OCI-LY7 (cell line): ENCODE data around the gene GLO1. TPM values are rescaled to one million over a fixed set of nuclear protein-coding genes. Genes with fewer than 3 reads are reported as not detected.
A peak's percentile ranks its signal among the peaks of the same experiment; 100 is the strongest.

Experiments
- BruUV-seq: library from RNA; stranded (reverse); fragments of 400-500 nt; replicated peaks from 2 replicates; lab custom pipeline; 2021; lab: Mats Ljungman, UMichigan
- CTCF ChIA-PET: fragments of 300-600 bp; sonication (Branson Sonifier 250); formaldehyde crosslinking; loops from one replicate; lab custom pipeline; 2022; ENCODE audit warnings: antibody characterized with exemption; ENCODE audit not compliant: unreplicated experiment; lab: Charles Lee
- POLR2A ChIA-PET: fragments of 300-600 bp; sonication (Branson Sonifier 250); formaldehyde crosslinking; loops from one replicate; lab custom pipeline; 2022; ENCODE audit warnings: antibody characterized with exemption; lab: Charles Lee
- DNase-seq: peaks from one replicate; pipeline ENCODE4 v3.0.0-alpha.2; 2015; ENCODE audit warnings: low spot score
- H2AFZ ChIP-seq: fragments of 200-600 bp; sonication (generic), shearing (Covaris generic); 2 replicates; pipeline ENCODE4 v1.6.1; 2014; ENCODE audit warnings: mild to moderate bottlenecking, antibody characterized with exemption, low read length, moderate library complexity
- H3K27ac ChIP-seq: fragments of 200-600 bp; sonication (generic); 2 replicates; pipeline ENCODE4 v1.5.1; 2014; ENCODE audit warnings: mixed run types, low read depth, mild to moderate bottlenecking, moderate library complexity, low read length, inconsistent platforms; ENCODE audit not compliant: poor library complexity, severe bottlenecking
- H3K36me3 ChIP-seq: fragments of 200-600 bp; sonication (generic); 2 replicates; pipeline ENCODE4 v1.6.1; 2014; ENCODE audit warnings: mild to moderate bottlenecking, antibody characterized with exemption, low read length, moderate library complexity, mixed read lengths; ENCODE audit not compliant: insufficient read depth
- H3K4me1 ChIP-seq: fragments of 200-600 bp; sonication (generic); 2 replicates; pipeline ENCODE4 v1.5.1; 2014; ENCODE audit warnings: mild to moderate bottlenecking, low read length; ENCODE audit not compliant: insufficient read depth, poor library complexity, severe bottlenecking
- H3K4me2 ChIP-seq: fragments of 200-600 bp; sonication (generic); 2 replicates; pipeline ENCODE4 v1.6.1; 2014; ENCODE audit warnings: mild to moderate bottlenecking, low read length
- H3K4me3 ChIP-seq: fragments of 200-600 bp; sonication (generic); 2 replicates; pipeline ENCODE4 v1.5.1; 2014; ENCODE audit warnings: mild to moderate bottlenecking, low read depth, low read length; ENCODE audit not compliant: poor library complexity, severe bottlenecking
- H3K79me2 ChIP-seq: fragments of 200-600 bp; sonication (generic); 2 replicates; pipeline ENCODE4 v1.6.1; 2016; ENCODE audit warnings: low read depth, mild to moderate bottlenecking, low read length, moderate library complexity, mixed read lengths; ENCODE audit not compliant: insufficient read depth
- H3K9me2 ChIP-seq: fragments of 200-600 bp; sonication (generic); 2 replicates; pipeline ENCODE4 v1.6.1; 2016; ENCODE audit warnings: mild to moderate bottlenecking, low read length, mixed read lengths; ENCODE audit not compliant: insufficient read depth
- H3K9me3 ChIP-seq: fragments of 200-600 bp; sonication (generic); 2 replicates; pipeline ENCODE4 v1.6.1; 2014; ENCODE audit warnings: mild to moderate bottlenecking, mixed run types, low read length, mixed read lengths
- H4K20me1 ChIP-seq: fragments of 200-600 bp; sonication (generic); 2 replicates; pipeline ENCODE4 v1.6.1; 2014; ENCODE audit warnings: mild to moderate bottlenecking, antibody characterized with exemption, low read length, moderate library complexity, mixed read lengths; ENCODE audit not compliant: insufficient read depth
- EZH2phosphoT487 ChIP-seq: fragments of 200-600 bp; sonication (generic); IDR thresholded peaks from 2 replicates; pipeline ENCODE4 v1.6.1; 2018; ENCODE audit warnings: low read depth, borderline replicate concordance, mild to moderate bottlenecking, mixed run types, antibody characterized with exemption, low read length, moderate library complexity, mixed read lengths
- intact Hi-C: fragments of 100-400 bp; cut with micrococcal nuclease; formaldehyde crosslinking; loops from one replicate; pipeline ENCODE4 v1.10.0; 2022; ENCODE audit not compliant: unreplicated experiment
- total RNA-seq, 2 experiments: library from RNA; depleted of rRNA in 1 of 2; stranded (reverse); fragments of >200 nt in 1 of 2; shearing (Covaris generic) in 1 of 2; gene quantifications; 2 replicates each; pipeline ENCODE4 v1.2.3, GENCODE V29; 2014 to 2022
- TF ChIP-seq, protein P1 (sequence below): fragments of 200-600 bp; sonication (generic); conservative IDR thresholded peaks from 2 replicates; pipeline ENCODE4 v1.5.1; 2014; ENCODE audit warnings: mild to moderate bottlenecking, antibody characterized with exemption, low read length, moderate library complexity, mixed read lengths

The GLO1 gene
- total RNA-seq, 2 experiments from 2014 or later = 92.2 to 93.2 TPM

DNA sequence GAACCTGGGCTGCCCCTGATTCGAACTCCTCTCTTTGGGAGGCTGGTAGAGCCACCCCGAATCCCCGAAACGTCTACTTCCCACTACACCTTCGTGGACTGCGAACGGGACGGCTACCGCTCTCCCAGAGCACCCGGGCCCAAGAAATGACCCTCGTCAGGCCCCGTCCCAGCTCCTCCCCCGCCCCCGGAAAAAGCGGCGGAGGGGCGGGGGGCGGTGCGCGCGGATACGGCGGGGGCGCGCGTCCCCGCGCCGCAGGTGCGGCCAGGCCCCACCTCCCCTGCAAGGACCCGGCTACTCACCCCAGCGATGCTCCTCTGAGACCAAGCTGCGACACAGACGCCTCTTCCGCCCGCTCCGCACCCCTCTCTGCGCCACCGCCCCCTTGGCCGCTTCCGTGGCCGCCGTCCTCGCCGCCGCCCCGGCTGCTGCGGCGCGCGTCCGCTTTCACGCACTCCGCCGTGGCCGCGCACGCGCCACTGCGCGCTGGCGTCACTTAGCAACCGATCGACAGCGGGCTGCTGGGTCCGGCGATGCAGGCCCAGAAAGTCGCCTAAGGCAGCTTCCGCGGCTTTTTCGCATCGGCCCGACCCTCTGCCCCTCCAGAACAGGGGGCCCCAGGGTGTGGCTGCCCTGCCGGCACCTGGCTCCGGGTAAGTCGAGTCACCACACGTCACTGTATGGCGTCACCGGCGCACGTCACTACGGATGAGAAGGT is 63.3 kb downstream of the GLO1 start, which contains the start of gene BTBD9:
TSS of gene BTBD9 (minus strand) at position 432 of the 718 bp plus-strand sequence.
- BruUV-seq = no TSS peak
- Histone ChIP-seq H2AFZ (peak within 1 kb of the TSS; percentile 92), H4K20me1 (no peaks in the 10 kb centered on the region), H3K4me1 (peaks cover 18% of the 10 kb centered on the region), H3K9me3 (no peaks in the 10 kb centered on the region), H3K4me2 (peak within 1 kb of the TSS; percentile 95), H3K36me3 (no peaks in the 10 kb centered on the region), H3K79me2 (peaks cover 5% of the 10 kb centered on the region; the same call in 1 of the 2 replicates), H3K9me2 (no peaks in the 10 kb centered on the region), H3K4me3 (peak within 1 kb of the TSS; percentile 96), H3K27ac (peak within 1 kb of the TSS; percentile 53)
- intact Hi-C loops = loop anchor here (5.0 kb wide), 2 partner anchors 63 to 478 kb away; partner anchors contain the start of genes GLO1 and SAYSD1
- ChIA-PET CTCF (interaction anchor here (0.6 kb wide), 2 partner anchors 39 to 64 kb away, joined by 5 read pairs; no protein-coding TSS in a partner anchor), POLR2A (interaction anchor here (0.6 to 1.3 kb wide), 4 partner anchors 24 to 1959 kb away, joined by 3 to 5 read pairs (median 4); no protein-coding TSS in a partner anchor)
- TF ChIP-seq, protein P1, sequence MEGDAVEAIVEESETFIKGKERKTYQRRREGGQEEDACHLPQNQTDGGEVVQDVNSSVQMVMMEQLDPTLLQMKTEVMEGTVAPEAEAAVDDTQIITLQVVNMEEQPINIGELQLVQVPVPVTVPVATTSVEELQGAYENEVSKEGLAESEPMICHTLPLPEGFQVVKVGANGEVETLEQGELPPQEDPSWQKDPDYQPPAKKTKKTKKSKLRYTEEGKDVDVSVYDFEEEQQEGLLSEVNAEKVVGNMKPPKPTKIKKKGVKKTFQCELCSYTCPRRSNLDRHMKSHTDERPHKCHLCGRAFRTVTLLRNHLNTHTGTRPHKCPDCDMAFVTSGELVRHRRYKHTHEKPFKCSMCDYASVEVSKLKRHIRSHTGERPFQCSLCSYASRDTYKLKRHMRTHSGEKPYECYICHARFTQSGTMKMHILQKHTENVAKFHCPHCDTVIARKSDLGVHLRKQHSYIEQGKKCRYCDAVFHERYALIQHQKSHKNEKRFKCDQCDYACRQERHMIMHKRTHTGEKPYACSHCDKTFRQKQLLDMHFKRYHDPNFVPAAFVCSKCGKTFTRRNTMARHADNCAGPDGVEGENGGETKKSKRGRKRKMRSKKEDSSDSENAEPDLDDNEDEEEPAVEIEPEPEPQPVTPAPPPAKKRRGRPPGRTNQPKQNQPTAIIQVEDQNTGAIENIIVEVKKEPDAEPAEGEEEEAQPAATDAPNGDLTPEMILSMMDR = no peak
- no peak for TF ChIP-seq EZH2phosphoT487
- peak; percentile 91 for DNase-seq

DNA sequence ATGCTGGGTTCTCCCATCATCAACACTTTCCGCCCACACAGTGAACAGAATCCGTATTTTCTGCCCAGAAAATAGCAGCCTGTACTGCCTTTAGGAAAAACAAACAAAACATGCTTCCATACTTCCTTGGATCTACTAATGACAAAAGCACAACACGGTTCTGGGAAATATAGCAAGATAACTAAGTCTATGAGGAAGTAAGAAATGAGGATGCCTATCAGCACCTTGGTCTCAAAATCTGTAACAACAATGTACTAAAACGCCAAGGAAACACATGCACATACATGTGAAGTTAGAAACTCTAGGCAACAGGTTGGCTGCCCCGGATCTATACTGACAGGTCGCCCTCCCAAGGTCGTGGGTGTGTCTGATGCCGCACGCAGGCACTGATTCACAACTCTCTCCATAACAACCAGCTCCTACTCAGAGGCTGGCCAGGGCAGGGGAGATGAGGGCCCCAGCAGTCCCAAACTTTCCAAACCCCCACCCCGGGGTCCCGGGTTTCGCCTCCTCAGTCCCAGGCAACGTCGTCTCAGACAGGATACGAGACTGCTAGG is 63.9 kb downstream of the GLO1 start:
- peak overlapping the region; percentile 92 for H2AFZ ChIP-seq
- peak; percentile 45 for DNase-seq

More for the DNA sequence above, 63.9 kb downstream of the GLO1 start:
- TF ChIP-seq EZH2phosphoT487 = no peak
- TF ChIP-seq, protein P1 = no peak
- intact Hi-C loops = loop anchor here (5.0 kb wide), 2 partner anchors 63 to 478 kb away; partner anchors contain the start of genes GLO1 and SAYSD1
- Histone ChIP-seq H3K4me1 (peaks cover 22% of the 10 kb centered on the region), H3K9me2 (no peaks in the 10 kb centered on the region), H3K4me3 (peak overlapping the region; percentile 96), H3K9me3 (no peaks in the 10 kb centered on the region), H4K20me1 (no peaks in the 10 kb centered on the region), H3K27ac (peak overlapping the region; percentile 53), H3K36me3 (no peaks in the 10 kb centered on the region), H3K79me2 (peaks cover 5% of the 10 kb centered on the region; the same call in 1 of the 2 replicates), H3K4me2 (peak overlapping the region; percentile 95)
- BruUV-seq = TSS peak; percentile 57
- ChIA-PET POLR2A (interaction anchor here (0.6 to 1.1 kb wide), 3 partner anchors 39 to 1959 kb away, joined by 3 to 5 read pairs (median 3); no protein-coding TSS in a partner anchor), CTCF (interaction anchor here (0.6 kb wide), 2 partner anchors 39 to 65 kb away, joined by 5 read pairs; no protein-coding TSS in a partner anchor)
